NCI-H524 treated with DMSO at 0.1 percent for 48 hours (cell line): ENCODE data around the gene RAMP3.
"Not testable (repeated sequence)": the region's sequence is repeated elsewhere in the genome, so short reads cannot be mapped to it uniquely, and the experiment has no call there.

ENCODE experiments used
- DNase-seq: peaks from one replicate; lab custom pipeline; 2025; lab: John Stamatoyannopoulos, UW

Gene RAMP3

DNA sequence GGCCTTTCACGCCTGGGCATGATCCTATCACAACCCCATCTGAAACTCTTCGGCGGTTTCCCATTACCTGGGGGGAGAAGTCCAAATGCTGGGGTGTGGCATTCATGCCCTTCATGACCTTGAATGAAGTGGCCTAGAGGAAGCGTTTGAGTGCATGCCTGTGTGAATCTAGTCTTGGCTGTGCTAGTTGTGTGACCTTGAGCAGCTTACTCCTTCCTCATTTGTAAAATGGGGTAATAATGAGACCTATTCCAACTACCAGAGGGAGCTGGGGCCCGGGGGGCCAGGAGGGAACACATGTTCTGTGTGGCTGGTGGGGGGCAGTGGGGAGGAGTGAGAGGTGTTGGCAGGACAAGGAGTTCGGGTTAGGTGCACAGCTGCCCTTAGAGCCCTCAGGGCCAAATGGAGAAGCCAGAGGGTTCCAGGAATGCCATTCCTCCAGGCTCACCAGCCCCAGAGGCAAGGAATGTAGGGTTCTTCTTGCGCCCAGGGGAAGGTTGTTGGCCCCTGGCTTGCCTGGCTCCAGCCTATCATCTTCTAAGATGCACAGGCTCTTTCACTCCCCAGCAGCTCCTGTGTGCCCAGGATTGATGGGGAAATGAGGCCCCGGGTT, 24.8 kb upstream of the RAMP3 start:
- no peak for DNase-seq

DNA sequence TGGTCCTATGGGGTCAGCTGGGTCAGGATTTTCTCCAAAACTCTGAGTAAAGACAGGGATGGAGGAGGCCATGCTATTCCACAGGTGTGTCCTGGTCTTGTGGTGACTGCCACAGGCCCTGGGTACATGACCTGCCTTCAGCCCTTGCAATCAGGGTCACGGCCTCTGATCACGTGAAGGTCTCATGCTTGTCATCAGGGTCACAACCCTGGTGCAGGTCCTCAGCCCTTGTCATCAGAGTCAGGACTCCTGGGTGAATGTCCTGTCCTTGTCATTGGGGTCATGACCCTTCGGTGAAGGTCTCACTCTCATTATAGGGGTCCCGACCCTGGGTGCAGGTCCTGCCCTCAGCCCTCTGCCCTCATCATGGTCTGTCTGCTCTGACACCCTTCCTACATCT, 24.2 kb upstream of the RAMP3 start:
- no peak for DNase-seq

DNA sequence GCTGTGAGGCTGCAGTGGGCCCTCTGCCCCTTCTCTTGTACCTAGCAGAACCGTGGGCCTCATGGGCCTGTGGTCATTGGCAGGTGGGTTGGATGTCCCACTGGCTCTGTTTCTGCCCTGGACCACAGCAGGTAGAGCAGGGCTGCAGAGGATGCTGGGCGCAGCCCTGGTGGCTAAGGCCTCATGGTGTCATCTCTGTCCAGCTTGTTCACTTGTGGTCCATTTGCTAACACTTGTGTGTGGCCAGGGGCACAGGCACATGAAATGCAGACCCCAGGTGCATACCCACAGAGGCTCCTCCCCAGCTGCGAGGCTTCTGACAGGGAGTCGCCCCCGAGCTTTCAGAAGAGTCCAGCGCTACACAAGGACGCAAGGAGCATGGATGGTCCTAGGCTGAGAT, 23.7 kb upstream of the RAMP3 start:
- no peak for DNase-seq

DNA sequence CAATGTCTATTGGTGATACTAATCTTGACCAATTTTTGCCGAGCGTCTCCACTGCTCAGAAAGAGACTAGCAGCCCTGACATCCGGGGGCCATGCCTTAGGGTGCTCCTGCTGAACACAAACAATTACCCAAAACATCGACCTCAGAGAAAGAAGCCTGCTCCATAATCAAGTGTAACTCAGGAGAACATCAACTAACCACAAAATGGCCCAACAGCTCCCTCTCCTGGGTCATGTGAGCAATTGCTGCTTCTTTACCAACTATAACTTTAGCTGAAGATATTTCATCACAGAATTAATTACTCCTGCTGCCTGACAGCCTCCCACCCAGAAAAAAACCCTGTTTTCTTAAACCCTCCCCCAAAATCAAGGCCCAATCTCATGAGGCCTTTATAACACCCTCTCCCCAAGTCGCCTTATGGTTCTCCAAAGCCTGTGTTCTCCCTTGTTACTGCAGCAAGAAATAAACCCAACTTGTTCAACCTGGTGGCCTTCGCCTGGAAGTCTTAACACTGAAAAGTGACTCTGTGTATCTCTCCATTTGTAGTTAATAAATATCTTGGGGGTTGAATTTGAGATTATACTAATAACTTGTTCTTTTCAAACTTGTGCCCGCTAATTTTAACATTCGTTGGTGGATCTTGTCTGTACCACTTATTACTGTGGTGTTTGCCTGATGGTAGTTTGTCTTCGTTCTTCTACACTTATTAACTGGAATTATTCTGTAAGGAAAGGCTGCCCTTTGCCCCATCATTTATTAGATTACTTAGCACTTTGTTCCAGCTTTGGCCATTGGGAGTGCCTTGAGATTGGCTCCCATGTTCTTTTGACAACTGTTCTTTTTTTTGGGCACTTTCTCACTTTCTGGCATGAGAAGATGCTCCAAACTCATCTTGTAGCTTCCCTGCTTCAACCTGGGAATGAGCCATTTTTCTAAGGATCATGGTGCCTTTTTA, 21.2 kb upstream of the RAMP3 start:
- peak; percentile 16 for DNase-seq

DNA sequence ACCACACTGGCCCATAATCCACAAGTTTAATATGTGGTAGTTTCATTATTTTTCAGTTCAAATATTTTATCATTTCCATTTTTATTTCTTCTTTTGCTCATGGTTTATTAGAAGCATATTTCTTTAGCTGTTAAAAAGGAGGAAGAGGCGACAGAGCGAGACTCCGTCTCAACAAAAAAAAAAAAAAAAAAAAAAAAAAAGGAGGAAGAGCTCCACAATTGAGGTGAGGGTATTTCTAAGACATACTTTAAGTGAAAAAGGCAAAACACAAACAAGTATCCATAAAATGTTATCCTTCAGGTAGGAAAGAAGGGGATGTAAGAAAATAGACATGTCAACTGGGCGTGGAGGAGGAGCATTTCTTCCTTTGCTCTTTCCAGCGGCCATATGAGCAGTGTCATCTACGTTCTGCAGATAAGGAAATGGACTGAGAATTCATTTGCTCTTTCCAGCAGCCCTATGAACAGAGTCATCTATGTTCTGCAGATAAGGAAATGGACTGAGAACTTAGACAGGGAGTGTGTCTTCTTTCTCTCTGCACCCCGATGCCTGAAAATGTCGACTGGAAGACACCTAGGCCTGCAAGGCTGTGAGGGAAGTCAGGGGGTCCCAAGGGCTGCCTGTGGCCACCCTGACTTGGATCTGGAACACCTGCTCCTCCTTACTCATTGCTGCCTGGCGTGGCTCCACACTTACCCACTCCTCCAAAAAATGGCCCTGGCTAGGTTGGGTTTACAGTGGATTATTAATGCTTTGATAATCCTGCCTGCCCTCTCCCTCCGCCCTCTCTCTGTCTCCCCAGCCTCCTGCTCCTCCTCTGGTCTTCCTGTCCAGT, 18.9 kb upstream of the RAMP3 start:
- no peak for DNase-seq

DNA sequence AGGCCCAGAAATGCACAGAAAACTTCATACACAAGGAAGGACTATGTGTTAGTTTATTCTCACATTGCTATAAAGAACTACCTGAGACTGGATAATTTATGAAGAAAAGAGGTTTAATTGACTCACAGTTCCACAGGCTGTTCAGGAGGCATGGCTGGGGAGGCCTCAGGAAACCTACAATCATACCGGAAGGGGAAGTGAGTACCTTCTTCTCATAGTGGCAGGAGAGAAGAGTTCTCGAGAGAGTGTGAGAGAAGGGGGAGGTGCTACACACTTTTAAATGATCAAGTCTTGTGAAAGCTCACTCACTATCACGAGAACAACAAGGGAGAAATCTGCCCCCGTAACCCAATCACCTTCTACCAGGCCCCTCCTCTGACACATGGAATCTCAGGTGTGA, 16.8 kb upstream of the RAMP3 start:
- DNase-seq = no peak

DNA sequence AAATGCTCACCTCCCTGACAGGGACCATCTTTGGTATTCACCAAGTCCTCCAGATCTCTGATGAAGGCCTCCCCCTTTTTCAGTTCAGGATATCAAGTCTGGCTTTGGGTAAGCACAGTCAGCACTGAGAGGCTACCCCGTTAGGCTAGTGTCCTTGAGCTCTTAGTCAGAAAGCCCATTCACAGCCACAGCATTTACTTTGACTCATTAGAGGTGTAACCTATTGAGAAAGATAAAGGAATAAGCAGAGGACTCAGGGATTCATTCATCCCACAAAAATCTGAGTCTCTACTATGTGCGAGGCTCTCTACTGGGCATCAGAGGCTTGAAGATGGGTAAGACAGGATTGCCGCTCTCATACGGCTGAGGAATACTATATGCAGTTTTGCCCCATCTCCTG, 14.0 kb upstream of the RAMP3 start:
- no peak for DNase-seq

DNA sequence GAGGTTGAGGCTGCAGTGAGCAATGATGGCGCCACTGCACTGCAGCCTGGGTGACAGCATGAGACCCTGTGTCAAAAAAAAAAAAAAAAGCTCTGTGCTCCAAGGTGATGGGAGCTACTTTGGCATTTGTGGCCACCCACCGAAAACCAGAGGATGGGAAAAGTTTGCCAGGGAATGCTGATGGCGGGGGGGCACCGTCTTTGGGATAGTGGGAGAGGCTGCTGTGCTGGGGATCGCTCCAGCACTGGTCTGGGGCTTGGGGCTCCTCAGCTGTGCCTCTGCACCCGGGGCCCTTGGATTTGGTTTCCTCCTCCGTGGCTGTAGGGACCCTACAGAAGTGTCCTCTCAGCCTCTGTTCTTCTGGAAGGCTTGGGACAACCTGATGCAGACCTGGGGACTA, 11.7 kb upstream of the RAMP3 start:
- DNase-seq = no peak

DNA sequence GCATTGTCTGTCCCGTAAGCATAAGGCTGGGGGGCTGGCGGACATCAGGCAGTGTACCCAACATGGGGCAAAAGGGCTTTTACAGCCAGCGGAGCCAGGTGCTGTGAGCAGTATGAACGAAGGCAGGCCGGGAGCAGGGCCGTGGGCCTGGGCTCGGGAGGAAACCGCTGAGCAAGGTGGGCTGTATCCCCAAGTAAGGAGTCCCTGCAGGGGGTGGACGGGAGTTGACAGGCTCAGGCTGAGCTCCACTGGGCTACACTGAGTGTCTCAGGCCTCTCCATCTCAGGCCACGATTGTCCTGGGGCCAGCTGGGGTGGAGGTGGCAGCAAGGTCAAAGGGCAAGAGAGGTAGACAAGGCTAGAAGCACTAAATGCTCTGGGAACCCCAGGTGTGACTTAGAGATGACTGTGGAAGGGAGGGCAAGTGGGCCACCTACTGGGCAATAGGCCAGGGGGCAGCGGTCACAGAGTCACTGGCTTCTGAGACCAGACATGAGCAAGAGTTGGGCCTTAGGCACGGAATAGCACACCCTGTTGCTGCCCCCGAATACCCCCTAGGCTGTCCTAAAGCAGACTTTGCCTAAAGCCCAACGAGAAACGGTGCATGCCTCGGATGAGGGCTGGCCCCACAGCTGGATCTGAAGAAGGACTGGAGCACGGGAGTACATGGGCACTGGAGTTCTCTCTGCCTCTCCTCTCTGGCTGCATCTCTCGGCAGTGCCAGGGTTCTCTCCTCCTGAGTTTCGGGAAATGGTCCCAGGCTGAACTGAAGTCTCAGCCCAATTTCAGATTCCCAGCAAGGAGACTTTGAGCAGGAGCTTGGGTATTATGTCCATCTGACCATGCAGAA, 10.8 kb upstream of the RAMP3 start:
- DNase-seq = no peak

DNA sequence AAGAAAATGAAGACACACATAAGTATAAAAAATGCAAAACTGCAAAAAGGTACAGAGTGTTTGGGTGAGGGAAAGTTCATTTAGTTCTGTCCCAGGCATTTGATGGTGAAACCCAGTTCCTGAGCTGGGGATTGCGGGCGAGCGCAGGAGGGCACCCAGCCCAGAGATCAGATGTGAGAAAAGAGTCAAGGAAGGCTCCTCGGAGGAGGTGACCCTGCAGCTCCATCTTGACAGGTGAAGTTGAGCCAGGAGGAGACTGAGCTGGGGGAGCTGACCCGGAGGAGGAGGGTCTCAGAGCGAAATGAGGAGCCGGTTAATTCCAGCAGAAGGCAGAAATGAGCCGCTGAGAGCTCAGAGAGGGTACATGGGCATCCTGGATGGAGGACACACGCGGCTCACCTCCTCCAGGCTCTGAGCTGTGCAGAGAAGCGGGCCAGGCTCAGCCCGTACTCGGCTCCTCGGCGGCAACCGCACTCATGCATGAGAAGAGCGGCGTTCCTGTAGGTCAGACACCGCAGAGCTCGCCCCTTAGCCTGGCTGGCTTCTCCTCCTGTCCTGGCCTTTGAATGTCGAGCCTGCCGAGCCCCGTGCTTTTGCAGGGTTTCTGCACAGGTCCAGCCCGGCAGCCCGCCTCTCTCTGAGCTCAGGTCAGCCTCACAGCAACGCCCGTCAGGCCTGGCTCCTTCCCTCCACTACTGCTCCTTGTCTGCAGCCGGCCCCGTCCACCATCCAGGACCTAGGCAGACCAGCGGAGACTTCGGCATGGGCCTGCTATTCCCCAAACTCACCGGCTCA, 9.5 kb upstream of the RAMP3 start:
- no peak for DNase-seq

DNA sequence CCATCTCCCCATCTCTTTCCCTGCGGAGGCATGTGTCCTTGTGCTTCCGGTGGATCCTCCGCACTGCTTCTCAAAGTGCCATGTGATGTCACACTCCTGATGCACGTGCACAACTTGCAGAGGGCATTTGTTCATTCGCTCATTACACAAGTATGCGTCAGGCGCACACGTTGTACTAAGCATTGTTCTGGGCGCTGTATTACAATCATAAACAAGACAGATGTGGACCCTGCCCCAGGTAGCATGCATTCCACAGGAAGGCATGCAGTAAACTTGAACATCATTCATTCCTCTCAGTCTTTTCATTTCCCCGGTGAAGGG, 9.0 kb upstream of the RAMP3 start:
- no peak for DNase-seq

DNA sequence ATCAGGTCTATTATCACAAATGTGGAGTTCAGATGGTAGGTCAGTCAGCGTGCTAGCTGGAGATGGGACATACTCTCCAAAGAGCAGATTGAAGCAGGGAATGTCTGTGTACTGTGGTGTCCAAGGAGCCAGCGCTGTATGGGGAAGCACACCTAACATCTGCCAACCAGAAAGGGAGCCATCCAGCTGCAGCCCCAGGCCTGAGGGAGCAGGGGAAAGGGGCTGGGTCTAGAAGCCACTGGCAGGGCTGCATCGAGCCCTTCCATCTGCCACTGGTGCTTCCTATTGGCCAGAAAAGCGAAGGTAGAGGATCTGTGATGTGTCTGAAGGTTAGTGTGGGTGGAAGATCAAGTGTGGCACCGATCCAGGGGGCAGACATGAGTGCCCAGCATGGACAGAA, 8.0 kb upstream of the RAMP3 start:
- DNase-seq = no peak

DNA sequence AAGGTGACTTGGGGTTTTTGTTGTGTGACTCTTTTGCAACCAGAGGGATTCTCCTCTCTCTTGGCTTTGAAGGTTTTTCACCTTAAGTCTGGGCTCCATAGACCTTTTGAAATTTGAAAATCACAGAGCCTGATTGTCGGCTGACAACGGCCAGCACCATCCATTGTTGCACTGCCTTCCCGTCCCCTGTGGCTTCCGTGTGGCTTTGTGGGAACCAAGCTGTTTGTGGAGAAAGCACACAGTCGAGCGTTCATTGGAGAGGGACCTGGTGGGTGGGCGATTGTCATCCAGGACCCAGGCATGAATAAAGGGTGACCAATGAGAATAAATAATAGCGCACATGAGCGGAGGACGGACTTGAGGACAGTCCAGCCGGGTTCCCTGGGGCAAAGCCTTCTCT, 7.4 kb upstream of the RAMP3 start:
- no peak for DNase-seq

DNA sequence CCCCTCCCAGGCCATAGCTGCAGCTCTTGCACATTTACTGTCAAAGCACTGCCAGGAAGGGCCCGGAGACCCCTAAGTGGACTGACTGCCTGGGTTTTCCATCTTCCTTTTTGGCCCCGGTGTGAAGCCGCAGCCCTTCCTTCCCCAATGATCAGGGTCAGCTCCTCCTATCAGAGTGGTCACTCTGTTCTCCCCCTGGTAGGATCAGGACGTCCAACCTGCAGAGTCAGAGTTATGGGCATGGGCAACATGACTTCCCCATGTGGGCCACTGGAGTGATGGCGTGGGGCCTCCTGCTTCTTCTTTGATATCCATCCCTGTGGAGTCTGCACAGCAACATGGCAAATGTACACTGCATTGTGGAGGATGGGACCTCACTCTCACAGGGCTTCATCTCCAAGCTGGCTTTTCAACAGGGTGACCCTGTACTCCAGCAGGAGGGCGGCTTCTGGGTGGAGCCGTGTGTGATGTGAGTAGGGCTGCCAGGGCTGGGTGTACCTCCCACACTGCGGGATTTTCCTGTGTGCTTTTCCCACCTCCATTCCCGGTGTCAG, 6.4 kb upstream of the RAMP3 start:
- no peak for DNase-seq

DNA sequence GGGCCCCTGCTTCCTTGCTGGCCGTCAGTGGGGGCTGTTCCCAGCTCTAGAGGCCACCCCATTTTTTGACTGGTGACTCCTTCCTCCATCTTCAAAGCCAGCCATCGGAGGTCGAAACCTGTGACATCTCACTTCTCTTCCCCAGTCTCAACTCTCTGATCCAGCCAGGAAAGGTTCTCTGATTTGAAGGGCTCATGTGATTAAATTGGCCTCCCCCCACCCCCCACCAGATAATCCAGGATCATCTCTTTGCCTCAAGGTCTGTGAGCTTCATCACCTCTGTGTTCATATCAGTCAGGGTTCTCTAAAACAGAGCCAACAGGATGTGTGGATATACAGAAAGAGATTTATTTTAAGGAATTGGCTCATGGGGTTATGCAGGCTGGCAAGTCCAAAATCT, 5.6 kb upstream of the RAMP3 start:
- no peak for DNase-seq

DNA sequence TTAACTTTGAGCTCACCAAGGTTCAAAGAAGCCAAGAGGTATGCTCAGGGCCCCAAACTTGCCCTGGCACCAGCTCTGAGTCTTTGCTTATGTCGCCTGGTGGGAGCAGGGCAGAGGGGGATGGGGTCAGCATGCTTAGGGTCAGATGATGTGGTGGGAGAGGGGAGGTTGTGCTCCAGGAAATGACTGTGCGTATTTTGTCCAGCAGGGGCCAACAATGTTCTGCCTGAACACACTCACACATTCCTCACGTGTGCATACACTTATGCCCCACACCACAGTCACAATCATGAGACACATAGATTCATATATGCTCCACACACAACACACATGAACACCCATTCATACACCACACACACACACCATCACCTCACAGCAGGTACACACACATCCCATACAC, 4.4 kb upstream of the RAMP3 start:
- no peak for DNase-seq

DNA sequence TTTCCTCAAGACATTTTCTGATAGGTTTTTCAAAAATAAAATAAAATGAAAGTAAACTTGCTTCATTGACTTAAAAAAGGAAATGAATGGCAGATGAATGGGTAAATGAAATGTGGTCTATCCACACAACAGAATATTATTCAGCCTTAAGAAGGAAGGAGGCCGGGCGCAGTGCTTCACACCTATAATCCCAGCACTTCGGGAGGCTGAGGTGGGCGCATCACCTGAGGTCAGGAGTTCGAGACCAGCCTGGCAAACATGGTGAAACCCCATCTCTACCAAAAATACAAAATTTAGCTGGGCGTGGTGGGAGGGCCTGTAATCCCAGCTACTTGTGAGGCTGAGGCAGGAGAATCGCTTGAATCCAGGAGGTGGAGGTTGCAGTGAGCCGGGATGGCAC, 3.7 kb upstream of the RAMP3 start:
- not testable (repeated sequence) for DNase-seq

DNA sequence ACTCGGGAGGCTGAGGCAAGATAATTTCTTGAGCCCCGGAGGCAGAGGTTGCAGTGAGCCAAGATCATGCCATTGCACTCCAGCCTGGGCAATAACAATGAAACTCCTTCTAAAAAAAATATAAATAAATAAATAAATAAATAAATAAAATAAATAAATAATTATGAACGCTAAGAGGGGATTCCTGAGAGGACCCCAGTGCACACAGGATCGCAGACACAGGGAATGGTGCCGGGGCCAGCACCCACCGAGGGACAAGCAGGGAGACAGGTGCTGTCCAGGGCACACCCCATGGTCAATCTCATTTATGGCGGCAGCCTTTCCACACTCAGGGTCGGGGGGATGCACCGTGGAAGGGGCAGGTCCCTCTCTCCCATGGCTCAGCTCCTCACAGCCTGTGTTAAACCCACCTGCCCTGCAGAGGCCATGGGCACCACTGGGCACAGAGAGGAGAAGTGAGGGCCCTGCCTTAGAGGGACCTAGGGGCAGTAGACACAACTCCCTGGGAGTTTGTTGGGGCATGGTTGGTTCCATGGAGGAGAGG, 2.2 kb upstream of the RAMP3 start:
- no peak for DNase-seq

DNA sequence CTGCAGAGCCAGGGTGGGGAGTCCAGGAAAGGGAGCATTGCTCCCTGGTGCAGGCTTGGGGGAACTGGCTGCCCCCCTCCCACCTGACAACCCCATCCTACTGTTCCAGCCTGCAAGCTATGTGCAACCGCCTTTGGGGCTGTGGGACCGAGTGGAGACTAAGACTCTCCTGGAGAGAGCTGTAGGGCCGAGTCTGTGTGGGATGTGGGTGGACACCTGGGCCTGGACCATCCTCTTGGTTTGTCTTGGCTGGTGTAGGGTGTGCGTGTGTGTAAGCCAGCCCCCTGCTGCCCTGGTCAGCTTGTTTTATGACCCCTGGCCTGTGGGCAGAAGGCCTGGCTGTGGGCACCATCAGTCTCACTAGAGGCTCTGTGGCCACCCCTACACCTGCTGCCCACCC, 1.6 kb upstream of the RAMP3 start:
- no peak for DNase-seq

DNA sequence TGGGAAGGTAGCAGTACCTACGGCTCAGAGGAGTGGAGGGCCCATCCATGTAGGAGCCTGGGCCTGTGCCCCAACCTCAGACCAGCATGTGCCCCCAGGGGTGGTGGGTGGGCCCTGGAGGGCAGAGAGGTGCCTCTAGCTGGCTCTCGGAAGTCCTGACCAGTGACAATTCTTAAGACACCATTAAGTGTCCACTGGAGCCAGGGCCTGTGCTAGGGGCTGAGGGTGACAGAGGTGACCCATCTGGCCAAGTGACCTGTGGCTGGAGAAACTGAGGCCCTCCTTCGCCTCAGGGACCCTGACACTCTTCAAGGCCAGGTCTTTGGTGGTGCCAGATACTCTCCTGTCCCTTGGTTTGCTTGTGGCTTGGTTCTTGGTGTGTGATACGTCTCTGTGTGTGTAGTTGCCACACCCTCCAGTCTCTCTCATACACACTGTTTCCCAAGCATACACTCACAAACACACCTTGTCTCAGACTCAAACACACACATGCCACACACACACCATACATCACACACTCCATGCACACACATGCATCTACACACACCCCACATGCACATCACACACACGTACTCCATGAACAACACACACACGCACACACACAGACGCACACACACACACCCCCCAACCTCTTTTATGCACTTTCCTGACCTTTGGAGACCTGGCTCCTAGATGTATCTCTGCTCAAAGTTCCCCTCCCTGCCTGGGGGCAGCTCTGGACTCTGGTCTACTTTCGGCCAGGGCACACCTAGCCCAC, 897 bp upstream of the RAMP3 start:
- no peak for DNase-seq
